ENCODE measurements around the gene CLEC3B. TPM values are rescaled to one million over a fixed set of nuclear protein-coding genes. Genes with fewer than 3 reads are reported as not detected.

CLEC3B gene
- total and polyA plus RNA-seq, 10 of the 15 experiments (the other 5 are each of a cell fraction or from before 2014, with no cell fraction given) = 0.23 TPM; not detected in 9

DNA sequence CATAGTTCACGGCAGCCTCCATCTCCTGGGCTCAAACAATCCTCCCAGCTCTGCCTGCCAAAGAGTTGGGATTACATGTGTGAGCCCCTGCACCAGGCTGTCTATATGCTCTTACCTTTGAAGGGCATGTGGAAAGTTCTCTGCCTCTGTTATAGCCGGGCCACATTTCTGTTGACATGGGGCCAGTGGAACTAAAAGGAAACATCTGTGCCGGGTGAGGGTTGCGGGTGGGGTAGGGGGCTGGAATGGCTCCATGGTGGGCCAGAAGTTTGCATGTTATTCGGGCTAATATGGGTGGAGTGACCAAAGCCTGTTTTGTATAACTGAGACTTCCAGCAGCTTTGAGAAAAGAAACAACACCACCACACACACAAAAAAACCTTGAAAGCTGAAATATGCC, 8.3 kb upstream of the CLEC3B start:
- H3K9me3 ChIP-seq (replicated peaks; ENCODE audit: control insufficient read depth, insufficient read depth, low read length) = no peaks in the 10 kb centered on the region
- ChIA-PET RAD21 (ENCODE audit: unreplicated experiment) (no interaction called here), SMC1A (ENCODE audit: uncharacterized antibody, unreplicated experiment) (no interaction called here), POLR2A (no interaction called here), CTCF (interaction anchor here (1.2 kb wide), 1 partner anchor 193 kb away, joined by 3 read pairs; no protein-coding TSS in a partner anchor)
- H3K79me2 ChIP-seq (ENCODE audit: control insufficient read depth, insufficient read depth, low read length) = no peaks in the 10 kb centered on the region
- no peak overlapping the region for H3K4me2 ChIP-seq (ENCODE audit: control insufficient read depth, insufficient read depth)
- intact Hi-C loops (cut with micrococcal nuclease; ENCODE audit: unreplicated experiment) (no loop called here), in situ Hi-C loops (cut with MboI) (no loop called here)
- no TSS peak for BruUV-seq (replicated peaks)
- 45% methylated on average over 5 of the region's 5 CpGs for WGBS (ENCODE audit: insufficient coverage, insufficient replicate concordance, low lambda C conversion rate, missing lambda C conversion rate)
- no peak overlapping the region for H3K9ac ChIP-seq (ENCODE audit: control insufficient read depth, insufficient read depth, low read length)
- H3K4me1 ChIP-seq (ENCODE audit: control insufficient read depth, insufficient read depth, low read length) = no peaks in the 10 kb centered on the region
- H4K20me1 ChIP-seq (ENCODE audit: control insufficient read depth, insufficient read depth) = no peaks in the 10 kb centered on the region
- no peak overlapping the region for H2AFZ ChIP-seq (ENCODE audit: control insufficient read depth, low read depth, low read length)
- H3K27ac ChIP-seq (ENCODE audit: control insufficient read depth, insufficient read depth) = no peak overlapping the region
- TF ChIP-seq PAX5 (IDR thresholded peaks at IDR 0.05; ENCODE audit: borderline replicate concordance, low read depth, low read length) = no peak
- no peak for TF ChIP-seq WRNIP1 (IDR thresholded peaks at IDR 0.05; ENCODE audit: borderline replicate concordance, low read depth, low read length)
- TF ChIP-seq HDAC2 (IDR thresholded peaks at IDR 0.05) = no peak
- no peak for TF ChIP-seq BMI1 (IDR thresholded peaks at IDR 0.05; ENCODE audit: borderline replicate concordance)
- TF ChIP-seq KDM1A (IDR thresholded peaks at IDR 0.05; ENCODE audit: borderline replicate concordance) = no peak
- no peak for TF ChIP-seq PAX8 (IDR thresholded peaks at IDR 0.05)
- TF ChIP-seq, protein P1, sequence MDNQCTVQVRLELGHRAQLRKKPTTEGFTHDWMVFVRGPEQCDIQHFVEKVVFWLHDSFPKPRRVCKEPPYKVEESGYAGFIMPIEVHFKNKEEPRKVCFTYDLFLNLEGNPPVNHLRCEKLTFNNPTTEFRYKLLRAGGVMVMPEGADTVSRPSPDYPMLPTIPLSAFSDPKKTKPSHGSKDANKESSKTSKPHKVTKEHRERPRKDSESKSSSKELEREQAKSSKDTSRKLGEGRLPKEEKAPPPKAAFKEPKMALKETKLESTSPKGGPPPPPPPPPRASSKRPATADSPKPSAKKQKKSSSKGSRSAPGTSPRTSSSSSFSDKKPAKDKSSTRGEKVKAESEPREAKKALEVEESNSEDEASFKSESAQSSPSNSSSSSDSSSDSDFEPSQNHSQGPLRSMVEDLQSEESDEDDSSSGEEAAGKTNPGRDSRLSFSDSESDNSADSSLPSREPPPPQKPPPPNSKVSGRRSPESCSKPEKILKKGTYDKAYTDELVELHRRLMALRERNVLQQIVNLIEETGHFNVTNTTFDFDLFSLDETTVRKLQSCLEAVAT (IDR thresholded peaks at IDR 0.05) = no peak
- no peak for TF ChIP-seq EGR1 (IDR thresholded peaks at IDR 0.05; ENCODE audit: borderline replicate concordance in 1 of 2, low read depth in 2 of 2, low read length in 2 of 2)
- no peak for TF ChIP-seq ASH2L (IDR thresholded peaks at IDR 0.05; ENCODE audit: borderline replicate concordance, low read depth)
- TF ChIP-seq, protein P2, sequence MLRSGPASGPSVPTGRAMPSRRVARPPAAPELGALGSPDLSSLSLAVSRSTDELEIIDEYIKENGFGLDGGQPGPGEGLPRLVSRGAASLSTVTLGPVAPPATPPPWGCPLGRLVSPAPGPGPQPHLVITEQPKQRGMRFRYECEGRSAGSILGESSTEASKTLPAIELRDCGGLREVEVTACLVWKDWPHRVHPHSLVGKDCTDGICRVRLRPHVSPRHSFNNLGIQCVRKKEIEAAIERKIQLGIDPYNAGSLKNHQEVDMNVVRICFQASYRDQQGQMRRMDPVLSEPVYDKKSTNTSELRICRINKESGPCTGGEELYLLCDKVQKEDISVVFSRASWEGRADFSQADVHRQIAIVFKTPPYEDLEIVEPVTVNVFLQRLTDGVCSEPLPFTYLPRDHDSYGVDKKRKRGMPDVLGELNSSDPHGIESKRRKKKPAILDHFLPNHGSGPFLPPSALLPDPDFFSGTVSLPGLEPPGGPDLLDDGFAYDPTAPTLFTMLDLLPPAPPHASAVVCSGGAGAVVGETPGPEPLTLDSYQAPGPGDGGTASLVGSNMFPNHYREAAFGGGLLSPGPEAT (IDR thresholded peaks at IDR 0.05; ENCODE audit: low read depth) = no peak
- no peak for TF ChIP-seq MYC (IDR thresholded peaks at IDR 0.05; ENCODE audit: insufficient read depth, insufficient read length, insufficient replicate concordance, low read length, severe bottlenecking)
- FAIRE-seq (no peak), ATAC-seq (no peak), DNase-seq (ENCODE audit: low read depth, low spot score) (no peak)
- H3K27me3 ChIP-seq (replicated peaks in 1 of 2; ENCODE audit: control insufficient read depth in 2 of 2, insufficient read depth in 2 of 2, low read length in 1 of 2) = no peaks in the 10 kb centered on the region
- H3K4me3 ChIP-seq = no peak overlapping the region
- H3K36me3 ChIP-seq (ENCODE audit: control insufficient read depth in 2 of 2, insufficient read depth in 2 of 2, low read length in 1 of 2) = peaks cover 0 to 6% of the 10 kb centered on the region in 2 experiments; a peak in 3 of 4 replicates
